Raji (cell line): ENCODE measurements around the gene NUP98.

Experiments used
- POLR2A ChIP-seq: IDR thresholded peaks from 2 replicates; pipeline ENCODE4 v1.6.1; 2011; ENCODE audit warnings: low read depth, low read length, control low read depth; ENCODE audit not compliant: insufficient read depth

Gene NUP98

DNA sequence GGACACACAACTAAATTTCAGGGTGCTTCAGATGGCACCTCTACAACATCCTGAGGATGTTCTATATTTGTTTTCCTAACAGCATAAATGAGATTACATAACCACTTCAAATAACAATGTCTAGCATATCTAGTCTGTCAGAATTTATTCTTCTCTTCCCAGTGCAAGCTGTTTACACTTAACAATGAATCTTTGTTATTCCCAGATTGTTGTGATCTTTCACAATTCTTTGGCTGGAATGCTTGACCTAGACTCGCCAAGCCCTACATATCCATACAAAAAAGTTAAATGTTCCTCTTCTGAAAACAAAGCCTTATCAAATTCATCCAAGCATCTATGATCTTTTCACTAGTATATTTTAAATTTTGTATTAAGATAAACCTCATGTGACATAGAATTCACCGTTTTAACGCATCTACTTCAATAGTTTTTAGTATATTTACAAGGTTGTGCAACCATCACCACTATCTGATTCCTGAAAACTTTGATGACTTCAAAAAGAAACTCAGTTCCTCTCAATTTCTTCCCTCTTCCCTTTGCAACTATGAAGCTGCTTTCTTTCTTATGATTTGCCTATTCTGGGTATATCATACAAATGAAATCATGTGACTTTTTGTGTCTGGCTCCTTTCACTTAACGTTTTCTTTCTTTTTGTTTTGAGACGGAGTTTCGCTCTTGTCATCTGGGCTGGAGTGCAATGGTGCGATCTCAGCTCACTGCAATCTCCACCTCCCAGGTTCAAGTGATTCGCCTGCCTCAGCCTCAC, 64.5 kb downstream of the NUP98 start:
- no peak for TF ChIP-seq POLR2A

- TF ChIP-seq POLR2A: no peak
Measured at GRCh38 chr11:3723014-3723708, 74.2 kb downstream of the NUP98 start.

GRCh38 chr11:3722100-3722499, 75.3 kb downstream of the NUP98 start:
- TF ChIP-seq POLR2A: no peak

DNA sequence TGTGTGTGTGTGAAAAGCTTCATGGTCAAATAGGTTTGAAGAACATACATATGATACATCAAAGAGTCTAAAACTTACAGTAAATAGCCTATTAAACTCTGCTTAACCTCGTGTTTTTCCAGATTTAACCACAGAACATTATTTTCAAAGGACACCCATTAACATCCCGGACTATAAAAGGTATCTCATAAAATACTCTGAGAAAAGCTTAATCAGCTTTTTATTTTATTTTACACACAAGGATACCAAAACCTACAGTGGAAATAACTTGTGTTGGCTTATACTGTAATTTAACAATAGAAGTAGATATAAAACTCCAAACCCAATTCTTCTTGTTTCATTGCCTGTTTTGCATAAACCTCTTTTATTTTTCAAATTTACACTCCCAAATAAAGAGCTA, 76.4 kb downstream of the NUP98 start:
- no peak for TF ChIP-seq POLR2A

GRCh38 chr11:3712274-3712673, 85.1 kb downstream of the NUP98 start:
- TF ChIP-seq POLR2A: no peak

DNA sequence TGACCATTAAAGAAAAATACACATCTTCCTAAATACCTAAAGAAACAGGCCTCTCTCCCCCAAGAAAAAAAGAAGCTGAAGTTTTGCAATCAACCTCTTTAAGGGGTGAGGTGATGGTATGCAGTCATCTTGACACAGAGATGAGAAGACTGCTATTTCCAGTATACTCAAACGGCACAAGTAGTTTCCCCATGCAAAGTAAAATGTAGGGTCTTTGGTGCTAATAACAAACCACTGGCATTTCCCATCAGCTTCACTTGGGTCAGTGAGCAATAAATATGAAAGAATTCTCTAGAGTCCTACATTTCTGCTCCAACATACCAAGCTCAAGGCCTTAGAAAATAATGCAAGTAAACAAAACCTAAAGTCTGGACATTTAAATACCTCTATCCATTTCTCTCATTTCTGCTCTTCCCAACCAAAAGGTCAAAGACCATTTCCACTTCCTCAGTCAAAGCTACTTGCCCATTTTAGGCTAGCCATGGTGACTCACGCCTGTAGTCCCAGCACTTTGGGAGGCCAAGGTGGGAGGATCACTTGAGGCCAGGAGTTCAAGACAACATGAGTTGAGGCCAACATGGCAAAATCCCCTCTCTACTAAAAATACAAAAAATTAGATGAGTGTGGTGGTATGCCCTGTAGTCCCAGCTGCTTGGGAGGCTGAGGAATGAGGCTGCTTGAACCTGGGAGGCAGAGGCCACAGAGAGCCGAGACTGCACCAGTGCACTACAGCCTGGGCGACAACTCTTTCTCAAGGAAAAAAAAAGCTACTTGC, 86.7 kb downstream of the NUP98 start:
- TF ChIP-seq POLR2A: no peak

DNA sequence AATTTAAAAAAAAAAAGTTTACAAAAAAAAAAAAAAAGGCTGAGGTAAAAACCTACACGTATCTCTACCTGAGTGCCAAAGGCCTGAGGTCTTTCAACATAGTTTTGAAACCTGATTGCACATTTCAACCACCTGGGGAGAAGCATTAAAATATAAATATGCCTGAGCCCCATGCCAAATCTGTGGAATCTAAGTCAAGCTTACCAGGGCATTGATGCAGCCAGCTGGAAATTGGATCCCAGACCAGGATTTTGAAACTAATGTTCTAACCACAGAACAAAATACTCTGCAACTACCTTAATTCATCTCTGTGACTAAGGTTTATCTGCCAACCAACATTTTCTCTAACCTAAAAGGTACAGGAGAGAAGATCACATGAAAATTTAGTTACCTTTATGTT, 87.4 kb downstream of the NUP98 start:
- TF ChIP-seq POLR2A: no peak

GRCh38 chr11:3707176-3707575, 90.2 kb downstream of the NUP98 start:
- TF ChIP-seq POLR2A: no peak

GRCh38 chr11:3703383-3703782, 94.0 kb downstream of the NUP98 start:
- no peak for TF ChIP-seq POLR2A

DNA sequence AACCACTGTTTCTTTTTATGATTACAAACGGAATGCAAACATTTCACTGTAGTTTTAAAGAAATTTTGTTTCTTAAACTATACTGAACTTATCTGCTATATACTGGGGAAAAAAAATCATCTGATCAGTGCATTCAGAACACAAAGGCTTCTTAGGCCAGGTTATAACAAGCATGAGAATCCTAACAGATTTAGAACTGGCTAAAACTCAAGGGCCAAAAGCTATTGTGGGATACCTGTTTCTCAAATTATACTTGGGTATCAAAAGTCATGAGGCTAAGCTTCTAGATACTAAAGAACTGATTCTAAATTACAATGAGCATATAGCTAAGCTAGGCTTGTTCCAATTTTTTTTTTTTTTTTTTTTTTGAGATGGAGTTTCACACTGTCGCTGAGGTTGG, 96.4 kb downstream of the NUP98 start:
- no peak for TF ChIP-seq POLR2A

GRCh38 chr11:3700410-3700809, 96.9 kb downstream of the NUP98 start:
- TF ChIP-seq POLR2A: no peak

DNA sequence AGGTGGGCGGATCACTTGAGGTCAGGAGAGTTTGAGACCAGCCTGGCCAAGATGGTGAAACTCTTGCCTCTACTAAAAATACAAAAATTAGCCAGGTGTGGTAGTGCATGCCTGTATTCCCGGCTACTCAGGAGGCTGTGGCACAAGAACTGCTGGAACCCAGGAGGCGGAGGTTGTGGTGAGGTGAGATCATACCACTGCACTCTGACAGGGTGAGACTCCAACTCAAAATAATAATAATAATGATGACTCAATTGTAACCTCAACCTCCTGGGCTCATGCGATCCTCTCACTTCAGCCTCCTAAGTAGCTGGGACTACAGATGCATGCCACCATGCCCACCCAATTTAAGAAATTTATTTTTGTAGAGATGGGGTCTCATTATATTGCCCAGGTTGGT, 110.6 kb downstream of the NUP98 start:
- no peak for TF ChIP-seq POLR2A

GRCh38 chr11:3685923-3686322, 111.4 kb downstream of the NUP98 start:
- no peak for TF ChIP-seq POLR2A

GRCh38 chr11:3684819-3685172, 112.6 kb downstream of the NUP98 start:
- no peak for TF ChIP-seq POLR2A

- no peak for TF ChIP-seq POLR2A
Measured at GRCh38 chr11:3684129-3684818, 113.1 kb downstream of the NUP98 start.
